Stimulated activated CD4-positive, alpha-beta T cell treated with anti-CD3 and anti-CD28 coated beads, Interleukin-15, amount 100 ng/mL, for 48 hours (primary cell): Measurements from ENCODE around the gene BTG3.

Source experiments
- DNase-seq, 2 donors: peaks; one replicate each; pipeline ENCODE4 v3.0.0-alpha.2; 2020; ENCODE audit warnings: low read depth in 2 of 2

The BTG3 gene

GRCh38 chr21:17585875-17586450 is 26.7 kb downstream of the BTG3 start:
- DNase-seq: no peak

- no peak for DNase-seq
Measured at GRCh38 chr21:17583898-17584297, 28.8 kb downstream of the BTG3 start.

GRCh38 chr21:17580319-17580718 is 32.4 kb downstream of the BTG3 start:
- no peak for DNase-seq

GRCh38 chr21:17578876-17579275 is 33.8 kb downstream of the BTG3 start:
- no peak for DNase-seq

- DNase-seq: no peak
Measured at GRCh38 chr21:17578162-17578561, 34.5 kb downstream of the BTG3 start.

GRCh38 chr21:17577701-17578100 is 35.0 kb downstream of the BTG3 start:
- DNase-seq: no peak

- no peak for DNase-seq
Measured at GRCh38 chr21:17576080-17576835, 36.4 kb downstream of the BTG3 start.

- DNase-seq: no peak
Measured at GRCh38 chr21:17575076-17575475, 37.6 kb downstream of the BTG3 start.

GRCh38 chr21:17572431-17572830 is 40.3 kb downstream of the BTG3 start:
- DNase-seq: no peak

- no peak for DNase-seq
Measured at GRCh38 chr21:17570786-17571185, 41.9 kb downstream of the BTG3 start.

- DNase-seq: no peak
Measured at GRCh38 chr21:17560377-17561025, 52.2 kb downstream of the BTG3 start.

- no peak for DNase-seq
Measured at GRCh38 chr21:17554679-17555465, 57.8 kb downstream of the BTG3 start.

- DNase-seq: no peak
Measured at GRCh38 chr21:17554120-17554519, 58.6 kb downstream of the BTG3 start.

GRCh38 chr21:17552410-17552809 is 60.3 kb downstream of the BTG3 start:
- DNase-seq: no peak

- no peak for DNase-seq
Measured at GRCh38 chr21:17550671-17551308, 61.9 kb downstream of the BTG3 start.

- no peak for DNase-seq
Measured at GRCh38 chr21:17548262-17548661, 64.4 kb downstream of the BTG3 start.

- no peak for DNase-seq
Measured at GRCh38 chr21:17545007-17545406, 67.7 kb downstream of the BTG3 start.
